NCI-H2081 treated with DMSO at 0.1 percent for 48 hours (cell line): ENCODE results near the gene ABLIM2.
A peak's percentile ranks its signal among the peaks of the same experiment; 100 is the strongest.

ENCODE experiments used
- DNase-seq: peaks from one replicate; lab custom pipeline; 2025; lab: John Stamatoyannopoulos, UW

ABLIM2 gene

DNA sequence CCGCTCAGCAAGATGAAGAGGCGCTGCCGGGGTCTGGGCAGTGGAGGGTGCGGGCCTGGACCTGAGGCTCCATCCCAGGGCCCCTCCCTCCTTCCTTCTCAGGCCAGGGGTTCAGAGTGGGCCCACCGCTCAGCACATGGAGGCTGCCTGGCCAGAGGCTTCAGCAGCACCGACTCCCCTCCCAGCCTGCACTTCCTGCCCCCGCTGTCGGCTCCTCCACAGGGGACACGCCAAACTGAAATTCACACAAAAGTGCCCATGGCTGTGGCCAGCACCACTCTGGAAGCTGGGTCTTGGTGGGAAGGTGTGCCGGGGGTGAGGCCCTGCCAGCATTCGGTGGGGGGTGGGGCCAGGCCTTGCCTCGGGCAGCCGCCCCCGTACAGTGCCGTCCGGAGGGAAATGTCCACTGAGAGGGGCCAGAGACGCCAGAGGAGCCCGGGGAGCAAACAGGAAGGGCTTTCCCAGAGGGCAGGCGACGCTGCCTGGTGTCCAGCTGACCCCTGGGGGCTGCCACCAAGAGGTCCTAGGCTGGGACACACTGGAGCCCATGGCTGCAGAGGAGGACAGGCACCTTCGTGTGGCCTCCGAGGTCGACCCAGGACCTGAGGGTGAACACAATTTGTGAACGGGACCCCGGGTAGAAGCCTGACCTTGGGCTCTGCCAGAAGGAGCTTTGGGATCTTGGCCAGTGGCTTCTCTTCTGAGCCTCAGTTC is 134.4 kb downstream of the ABLIM2 start:
- no peak for DNase-seq

DNA sequence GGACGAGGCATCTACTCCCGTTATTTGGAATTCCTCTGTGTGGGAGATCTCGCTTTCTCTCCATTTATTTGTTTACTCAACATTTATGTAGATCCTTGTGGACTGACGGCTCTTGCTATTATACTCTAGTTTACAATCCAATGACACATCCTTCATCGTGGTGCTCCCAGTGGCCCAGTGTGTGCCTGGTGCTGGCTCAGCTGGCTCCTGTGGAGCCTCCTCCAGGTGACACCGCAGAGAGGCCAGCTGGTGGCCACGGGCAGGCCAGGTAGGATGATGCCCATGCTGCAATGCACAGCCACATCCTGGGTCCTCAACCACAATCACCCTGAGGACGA is 134.9 kb downstream of the ABLIM2 start:
- DNase-seq, result no peak

DNA sequence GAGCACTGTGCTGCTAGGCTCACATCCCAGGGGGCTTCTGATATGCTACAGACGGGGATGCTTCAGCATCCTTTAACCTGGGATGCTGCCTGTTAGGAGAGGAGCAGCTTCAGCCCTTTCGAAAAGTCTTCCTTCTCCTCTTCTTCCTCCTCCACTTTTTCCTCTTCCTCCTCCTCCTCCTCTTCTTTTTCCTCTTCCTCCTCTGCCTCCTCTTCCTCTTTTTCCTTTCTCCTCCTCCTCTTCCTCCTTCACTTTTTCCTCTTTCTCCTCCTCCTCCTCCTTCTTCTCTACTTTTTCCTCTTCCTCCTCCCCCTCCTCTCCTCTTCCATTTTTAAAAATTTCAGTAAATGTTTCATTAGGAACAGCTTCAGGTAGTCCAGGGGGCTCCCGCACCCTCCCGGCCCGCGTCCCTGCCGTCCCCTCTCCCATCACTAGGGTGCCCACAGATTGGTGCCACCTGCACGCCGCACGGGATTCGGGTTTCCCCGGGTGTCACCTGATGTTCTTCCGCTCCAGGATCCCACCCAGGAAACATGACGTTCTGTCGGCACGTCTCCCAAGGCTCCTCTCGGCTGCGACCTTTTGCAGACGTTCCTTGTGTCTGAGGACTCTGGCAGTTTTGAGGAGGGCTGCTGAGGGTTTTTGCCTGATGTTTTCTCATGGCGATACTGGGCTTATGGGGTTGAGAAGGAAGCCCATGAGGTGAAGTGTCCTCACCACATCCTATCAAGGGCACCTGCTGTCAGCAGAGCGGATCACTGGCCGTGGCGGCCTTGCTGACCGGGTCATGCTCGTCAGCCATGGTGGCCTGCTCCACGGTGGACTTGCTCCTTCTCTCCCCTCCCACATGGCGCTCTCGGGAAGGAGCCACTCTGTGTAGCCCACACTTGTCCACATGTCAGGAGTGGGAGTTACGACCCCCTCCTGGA is 135.6 kb downstream of the ABLIM2 start:
- no peak for DNase-seq

DNA sequence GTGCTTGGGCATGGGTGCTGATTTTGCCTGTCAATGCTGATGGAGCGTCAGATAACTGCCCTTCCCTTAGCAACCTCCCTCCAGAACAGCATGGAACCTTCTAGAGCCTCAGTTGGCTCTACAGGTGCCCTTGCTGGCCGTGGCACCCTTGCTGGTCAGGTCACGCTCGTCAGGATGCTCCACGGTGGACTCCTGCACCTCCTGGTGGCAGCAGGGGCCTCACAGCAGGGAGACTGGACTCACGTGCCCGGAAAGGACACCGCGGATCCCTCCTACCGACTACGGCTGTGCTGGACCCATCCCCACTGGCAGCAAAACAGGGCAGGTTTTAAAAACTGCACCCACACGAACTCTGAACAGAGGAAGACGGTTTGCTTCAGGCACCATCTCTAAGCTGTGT is 136.8 kb downstream of the ABLIM2 start:
- DNase-seq, result no peak

DNA sequence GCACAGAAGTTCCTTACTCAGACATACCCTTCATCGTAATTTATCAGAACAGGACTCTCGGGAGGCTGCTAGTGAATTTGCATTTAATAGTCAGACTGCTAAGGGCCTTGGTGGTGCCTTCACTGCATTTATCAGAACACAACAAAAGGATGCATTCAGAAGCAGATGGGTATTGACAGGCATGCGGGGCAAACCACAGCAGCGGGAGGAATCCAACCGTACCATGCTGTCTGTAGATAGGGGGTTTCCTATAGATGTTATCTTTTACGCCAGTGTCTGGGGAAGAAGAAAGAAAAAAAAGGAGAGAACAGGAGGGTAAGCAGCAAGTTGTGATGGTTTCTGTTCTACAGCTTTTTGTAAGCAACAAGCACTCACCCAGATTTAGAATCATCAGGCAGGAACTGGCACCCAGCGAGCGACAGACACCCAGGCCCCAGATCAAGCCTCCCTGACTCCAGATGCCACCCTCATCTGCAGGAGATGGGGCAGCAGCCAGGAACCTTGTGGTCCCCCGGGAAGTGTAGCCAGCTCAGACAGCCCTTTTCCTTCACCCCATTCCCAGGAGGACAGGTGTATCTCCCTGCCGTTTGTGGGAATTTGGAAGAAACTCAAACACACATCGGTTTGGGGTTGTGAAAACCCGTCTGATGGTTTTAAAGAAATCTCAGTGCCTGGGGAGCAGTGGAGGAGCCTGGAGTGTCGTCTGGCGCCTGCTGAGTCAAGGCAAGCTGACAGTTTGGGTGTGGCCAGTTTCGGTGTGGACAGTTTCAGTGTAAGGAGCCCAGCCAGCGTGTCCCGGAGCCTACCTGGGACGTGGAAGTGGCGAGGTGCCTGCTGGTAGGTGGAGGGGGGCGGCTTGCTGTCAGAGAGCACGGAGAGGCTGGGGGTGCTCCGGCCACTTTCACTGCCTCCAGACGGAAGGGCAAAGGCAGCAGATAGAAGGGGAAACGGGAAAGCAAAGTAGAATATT is 138.9 kb downstream of the ABLIM2 start:
- no peak for DNase-seq

DNA sequence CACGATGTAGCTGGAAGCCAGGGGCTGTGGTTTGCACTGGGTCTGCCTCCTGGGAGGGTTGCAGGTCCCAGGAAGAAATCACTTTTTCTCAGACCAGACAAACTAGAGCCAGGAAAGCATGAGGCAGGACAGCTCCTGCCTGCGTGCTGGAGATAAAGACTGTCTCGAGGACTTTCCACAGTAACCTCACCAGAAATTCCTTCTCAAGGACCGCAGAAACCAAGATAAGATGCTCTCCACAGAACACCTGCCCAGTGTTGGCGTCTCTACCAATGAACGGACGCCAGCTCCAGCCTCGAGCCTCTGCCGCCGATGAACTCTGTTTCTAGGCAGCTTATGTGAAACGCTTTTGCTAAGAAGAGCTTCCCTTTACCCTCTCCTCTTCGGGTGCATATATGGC is 142.1 kb downstream of the ABLIM2 start:
- DNase-seq, result no peak

DNA sequence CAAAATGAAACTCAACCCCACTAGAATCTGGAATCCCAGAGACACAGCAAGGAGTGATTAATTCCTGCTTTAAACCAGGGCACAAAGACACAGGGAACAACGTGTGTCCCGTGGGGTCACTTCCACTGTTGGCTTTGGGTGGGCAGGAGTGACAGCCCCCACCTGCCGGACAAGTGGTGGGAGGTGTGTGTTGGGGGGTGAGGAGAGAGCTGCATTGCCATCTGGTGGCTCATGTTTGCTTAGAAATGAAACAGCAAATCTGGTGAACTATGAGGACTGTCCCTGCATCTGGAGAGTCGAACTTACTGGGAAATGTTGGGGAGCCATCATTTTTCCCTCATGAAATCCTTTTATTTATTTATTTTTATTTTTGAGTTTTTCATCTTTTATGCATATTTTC is 143.1 kb downstream of the ABLIM2 start:
- no peak for DNase-seq

DNA sequence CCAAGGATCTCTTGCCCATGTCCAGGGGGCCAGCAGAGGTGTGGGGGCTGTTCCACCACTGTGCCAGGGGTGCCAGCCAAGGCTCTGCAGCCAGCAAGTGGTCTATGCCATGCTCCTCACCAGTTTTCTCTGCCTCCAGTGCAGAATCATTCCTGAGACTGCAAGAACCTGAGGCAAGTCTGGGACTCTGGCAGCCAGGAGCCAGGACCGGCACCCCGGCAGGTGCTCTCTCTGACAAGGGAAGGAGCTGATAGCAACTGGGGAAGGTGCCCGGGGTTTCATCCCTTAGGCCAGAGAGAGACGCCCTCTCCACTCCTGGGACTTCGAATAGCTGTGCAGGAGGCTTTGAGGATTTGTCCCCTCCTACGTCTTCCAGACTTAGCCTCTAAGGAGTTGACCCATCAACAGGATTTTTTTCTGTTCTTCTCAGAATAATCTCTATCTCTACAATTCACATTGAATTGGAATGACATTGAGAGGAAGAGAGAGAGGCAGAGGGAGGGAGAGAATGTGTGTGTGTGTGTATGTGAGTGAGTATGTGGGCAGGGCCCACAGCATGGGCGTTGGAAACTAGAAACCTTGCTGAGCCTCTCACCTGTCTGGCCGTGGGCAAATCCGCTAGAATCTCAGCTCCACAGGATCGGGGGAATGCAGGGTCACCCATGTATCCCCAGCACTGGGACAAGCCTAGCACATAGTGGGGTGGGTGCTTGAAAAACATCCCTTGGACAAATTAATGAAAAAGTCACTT is 144.5 kb downstream of the ABLIM2 start:
- no peak for DNase-seq

DNA sequence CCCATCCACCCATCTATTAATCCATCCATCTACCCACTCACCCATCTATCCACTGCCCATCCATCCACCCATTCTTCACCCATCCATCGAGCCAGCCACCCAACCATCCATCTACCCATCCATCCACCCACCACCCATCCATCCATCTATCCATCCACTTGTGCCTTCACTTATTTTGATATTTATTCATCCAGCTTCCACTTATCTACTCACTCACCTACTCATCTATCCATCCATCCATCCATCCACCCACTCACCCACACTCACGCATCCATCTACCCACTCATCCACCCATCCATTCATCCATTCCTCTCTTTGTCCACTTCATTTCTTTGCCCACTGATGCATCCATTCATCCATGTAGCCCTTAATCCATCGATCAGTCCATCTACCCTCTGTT is 146.1 kb downstream of the ABLIM2 start:
- no peak for DNase-seq

DNA sequence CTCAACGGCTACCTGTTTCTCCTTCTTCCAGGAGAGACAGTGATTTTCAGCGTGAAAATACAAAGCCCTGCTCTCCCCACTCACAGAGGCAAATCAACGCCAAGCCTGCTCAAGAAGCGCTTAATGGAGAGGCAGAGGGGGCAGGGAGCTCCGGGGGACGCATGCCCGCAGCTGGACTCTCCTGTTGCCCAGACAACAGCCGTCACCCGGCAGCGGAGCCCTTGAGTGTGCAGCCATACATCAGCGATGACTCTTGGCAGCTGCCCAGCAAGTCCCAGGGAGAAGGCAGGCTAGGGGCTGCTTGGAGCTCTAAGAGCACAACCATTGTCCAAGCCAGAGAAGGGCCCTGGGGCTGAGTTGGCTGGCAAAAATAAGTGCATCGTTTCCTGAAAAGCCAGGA is 148.0 kb downstream of the ABLIM2 start:
- DNase-seq, result peak; percentile 95

DNA sequence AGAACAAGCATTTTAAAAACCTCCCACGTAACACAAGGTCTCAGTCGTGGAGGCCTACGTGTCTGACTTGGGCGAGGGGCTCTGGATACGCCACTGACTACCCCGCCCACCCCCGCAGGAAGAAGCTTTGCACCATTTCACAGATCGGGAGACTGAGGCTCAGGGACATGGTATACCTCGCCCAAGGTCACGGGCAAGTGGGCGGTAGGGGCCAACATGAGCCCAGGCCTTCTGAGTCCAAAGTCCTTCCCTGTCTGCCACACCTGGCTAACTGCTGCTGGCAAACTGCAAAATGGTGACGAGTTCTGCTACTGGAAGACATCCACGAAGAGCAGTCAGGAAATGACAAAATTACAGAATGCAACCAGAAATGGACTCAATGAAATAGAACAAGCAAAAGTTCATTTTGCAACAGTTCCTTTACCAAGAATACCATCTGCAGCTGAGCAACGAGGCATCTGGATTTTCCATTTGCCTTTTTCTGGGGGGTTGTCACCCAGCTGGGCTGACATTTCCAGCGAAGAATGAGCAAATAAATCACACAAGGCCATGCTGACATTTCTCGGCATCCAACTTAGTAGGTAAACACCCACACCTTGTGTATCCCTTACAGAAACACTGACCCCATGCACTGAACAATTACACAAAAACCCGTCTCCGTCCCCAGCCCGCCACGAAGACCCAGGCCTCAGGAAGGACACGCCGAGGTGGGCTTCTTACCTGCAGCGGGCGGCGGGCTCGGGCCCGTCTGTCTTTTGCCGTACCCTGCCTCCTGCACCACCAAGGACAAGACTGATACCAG is 148.7 kb downstream of the ABLIM2 start:
- no peak for DNase-seq

DNA sequence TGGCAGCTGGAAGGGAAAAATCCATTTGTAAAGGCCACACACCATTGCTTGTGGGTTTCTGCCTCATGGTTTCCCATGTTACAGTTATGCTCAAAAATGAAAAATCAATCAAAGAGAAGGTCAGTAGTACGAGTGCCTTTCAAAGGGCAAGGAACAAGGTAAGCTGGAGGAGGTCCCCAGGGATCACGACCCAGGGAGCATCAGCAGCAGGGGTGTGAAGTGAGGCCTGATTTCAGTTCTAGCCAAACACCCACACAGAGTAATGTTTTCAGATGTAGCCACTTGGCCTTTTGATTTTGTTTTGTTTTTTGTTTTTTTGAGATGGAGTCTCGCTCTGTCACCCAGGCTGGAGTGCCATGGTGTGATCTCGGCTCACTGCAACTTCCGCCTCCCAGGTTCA is 149.5 kb downstream of the ABLIM2 start:
- DNase-seq, result no peak

DNA sequence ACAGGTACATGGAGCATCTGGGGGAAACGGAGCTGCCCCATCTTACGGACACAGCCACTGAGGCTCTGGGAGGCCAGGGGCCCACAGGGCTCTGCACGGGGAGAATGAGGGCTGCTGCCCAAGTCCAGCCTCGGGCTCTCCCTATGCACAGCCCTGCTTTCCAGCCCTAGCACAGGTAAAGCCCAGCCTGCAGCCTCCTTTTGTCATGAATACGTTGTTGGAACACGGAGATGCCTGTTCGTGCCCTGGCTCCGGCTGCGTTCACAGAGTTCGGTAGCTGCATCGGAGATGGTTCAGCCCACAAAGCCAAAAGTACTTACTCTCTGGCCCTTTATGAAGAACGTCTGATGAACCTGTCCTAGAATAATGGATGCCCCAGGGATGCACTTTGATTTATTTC is 150.2 kb downstream of the ABLIM2 start:
- no peak for DNase-seq

DNA sequence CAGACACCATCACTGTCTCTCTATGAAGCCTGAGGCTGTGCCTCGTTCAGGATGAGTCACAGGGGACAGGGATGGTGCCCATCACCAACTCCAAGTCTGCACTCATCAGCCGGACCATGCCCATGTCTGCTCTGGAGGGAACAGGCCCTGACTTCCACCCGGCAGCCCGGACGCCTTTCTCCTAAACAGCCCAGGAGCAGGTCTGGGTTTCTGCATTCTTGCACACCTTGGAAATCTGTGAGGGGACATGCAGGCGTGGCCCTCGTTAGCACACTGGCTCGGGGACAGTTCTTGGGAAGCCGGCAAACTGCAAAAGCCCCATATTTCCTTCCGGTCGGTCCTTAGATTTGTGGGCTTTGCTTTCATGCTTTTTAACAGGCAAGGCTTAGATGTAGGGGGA is 151.0 kb downstream of the ABLIM2 start:
- no peak for DNase-seq

DNA sequence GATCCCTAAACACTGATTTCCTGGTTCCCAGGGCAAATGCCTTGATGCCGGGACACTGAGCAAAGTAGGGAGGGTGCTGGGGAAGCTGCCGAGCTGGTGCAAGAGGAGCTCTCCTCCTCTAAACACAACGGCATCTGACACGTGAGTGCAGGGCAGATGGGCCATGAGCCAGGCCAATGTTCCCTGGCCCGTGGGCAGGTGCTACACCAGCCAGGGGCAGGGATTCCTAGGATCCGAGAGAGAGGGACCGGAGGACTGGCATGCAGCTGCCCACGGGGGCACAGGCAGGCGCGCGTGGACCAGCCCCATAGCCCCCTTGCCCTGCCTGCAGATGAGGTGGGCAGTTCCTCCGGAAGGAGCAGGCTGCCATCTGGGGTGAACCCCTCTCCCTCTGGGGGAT is 152.1 kb downstream of the ABLIM2 start:
- no peak for DNase-seq

DNA sequence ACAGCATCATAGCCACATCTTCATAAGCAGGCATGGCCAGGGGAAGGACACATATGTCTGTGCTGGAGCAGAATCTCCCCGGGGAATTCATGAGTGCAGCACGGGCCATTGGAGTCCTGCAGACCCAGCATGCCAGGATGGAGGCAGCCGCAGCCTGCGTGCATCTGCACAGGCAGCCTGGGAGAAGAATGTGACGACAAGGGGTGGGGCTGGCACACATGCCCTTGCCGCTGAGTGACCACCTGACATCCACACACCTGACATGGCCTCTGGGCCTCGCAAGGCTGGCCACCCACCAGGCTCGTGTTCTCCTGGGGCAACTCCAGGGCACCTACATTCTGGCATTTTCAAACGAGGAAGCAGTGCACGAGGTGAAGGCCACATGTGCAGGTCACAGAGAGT is 152.8 kb downstream of the ABLIM2 start:
- no peak for DNase-seq

DNA sequence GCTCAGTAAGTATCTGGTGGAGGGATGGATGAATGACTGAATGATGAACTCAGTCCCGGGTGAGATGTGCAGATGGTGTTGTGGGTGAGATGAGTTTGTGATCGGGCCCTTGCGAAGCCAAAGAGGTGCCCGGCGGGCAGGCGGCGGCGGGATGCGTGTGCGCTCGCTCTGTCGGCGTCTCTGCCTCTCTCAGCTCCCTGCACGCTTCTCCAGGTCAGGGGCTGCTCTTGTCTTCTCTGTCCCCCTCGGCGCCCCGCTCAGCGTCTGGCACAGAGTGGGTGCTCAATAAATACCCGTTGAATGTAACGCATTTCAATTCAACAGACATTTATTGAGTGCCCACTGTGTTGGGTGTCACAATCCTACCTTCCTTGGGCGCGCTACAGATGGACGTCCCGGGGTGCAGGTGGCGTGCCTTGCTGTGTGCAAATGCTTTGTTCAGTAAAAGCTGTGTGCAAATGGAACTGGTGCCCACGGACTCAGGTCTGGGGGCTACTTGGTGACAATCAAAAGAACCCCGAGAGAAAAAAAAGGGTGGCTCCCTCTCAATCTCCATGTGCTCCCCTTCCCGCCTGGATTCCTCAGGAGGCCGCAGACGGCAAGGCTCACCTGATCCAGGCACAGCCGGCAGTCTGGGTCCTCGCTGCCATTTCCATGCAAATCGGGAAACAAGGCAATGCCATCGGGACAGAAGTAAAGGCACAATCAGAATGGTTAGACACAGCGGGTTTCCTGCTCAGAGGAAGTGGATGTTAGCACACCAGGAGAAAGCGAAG is 153.4 kb downstream of the ABLIM2 start:
- DNase-seq, result no peak

DNA sequence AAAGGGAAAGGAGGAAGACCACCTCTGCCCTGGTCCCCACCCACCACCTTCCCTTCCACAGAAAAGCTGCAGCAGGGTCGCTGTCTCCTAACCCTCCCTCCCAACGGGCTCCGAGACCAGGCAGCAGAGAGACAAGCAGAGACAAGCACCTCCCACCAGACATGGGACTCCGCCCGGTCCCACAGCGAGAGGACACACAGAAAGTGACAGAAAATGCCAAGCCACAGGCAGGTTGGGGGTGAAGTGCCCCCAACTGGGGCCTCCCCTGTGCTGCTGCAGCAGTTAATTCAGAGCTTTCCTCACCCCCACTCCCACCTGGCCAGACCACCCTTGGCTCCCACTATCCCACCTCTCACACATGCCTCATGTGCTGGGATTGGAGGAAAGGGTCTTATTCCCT is 154.5 kb downstream of the ABLIM2 start:
- DNase-seq, result no peak

DNA sequence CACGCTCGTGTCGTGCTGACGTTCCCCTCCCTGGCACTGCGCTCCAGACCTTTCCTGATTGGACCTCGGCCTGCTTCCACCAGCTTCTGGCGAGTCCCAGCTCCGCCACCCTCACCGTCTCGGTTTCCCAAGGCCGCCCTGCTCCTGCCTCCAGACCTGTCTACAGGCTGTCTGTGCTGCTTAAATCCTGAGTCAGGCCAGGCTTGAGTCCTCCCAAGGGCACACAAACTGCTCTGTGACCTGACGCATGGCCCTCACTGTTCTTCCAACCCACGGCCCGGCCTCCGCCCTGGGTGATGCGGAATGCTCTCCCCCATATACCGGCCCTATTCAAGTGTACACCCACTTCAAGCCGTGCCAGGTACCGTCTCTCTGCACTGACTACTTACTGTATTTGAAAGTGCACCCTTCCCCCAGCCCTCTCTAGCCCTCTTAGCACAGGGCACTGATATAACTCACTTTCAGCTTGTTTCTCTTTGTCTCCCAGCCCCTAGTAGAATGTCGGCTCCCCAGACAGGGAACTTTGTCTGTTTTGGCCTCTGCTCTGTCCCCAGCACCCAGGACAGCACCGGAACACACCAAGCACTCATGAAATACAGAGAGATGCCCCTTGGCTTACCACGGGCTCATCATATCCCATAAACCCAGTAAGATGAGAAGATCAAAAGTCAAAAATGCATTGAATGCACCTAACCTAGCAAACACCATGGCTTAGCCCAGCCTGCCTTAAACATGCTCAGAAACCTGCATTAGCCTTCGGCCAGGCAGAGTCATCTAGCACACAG is 155.9 kb downstream of the ABLIM2 start:
- no peak for DNase-seq
